Medulla oblongata (tissue), 1 donor: ENCODE results near the gene NR4A3.
"Not testable (repeated sequence)": the region's sequence is repeated elsewhere in the genome, so short reads cannot be mapped to it uniquely, and the experiment has no call there.

Experiments
- DNase-seq: peaks from one replicate; pipeline ENCODE4 v3.0.0-alpha.2; 2015; ENCODE audit errors: extremely low spot score

NR4A3 gene

GRCh38 chr9:99821396-99822108, at the start of gene NR4A3:
Gene NR4A3 (plus strand): TSS chr9:99821885. CDS start chr9:99828043, 6,158 bp downstream.
- peak; percentile 98 for DNase-seq

- no peak for DNase-seq
Measured at GRCh38 chr9:99773468-99774138, 48.1 kb upstream of the NR4A3 start.

- no peak for DNase-seq
Measured at GRCh38 chr9:99778308-99778707, 43.4 kb upstream of the NR4A3 start.

GRCh38 chr9:99778836-99779235, 42.8 kb upstream of the NR4A3 start:
- no peak for DNase-seq

- DNase-seq: no peak
Measured at GRCh38 chr9:99779277-99779676, 42.4 kb upstream of the NR4A3 start.

GRCh38 chr9:99782349-99782748, 39.3 kb upstream of the NR4A3 start:
- not testable (repeated sequence) for DNase-seq

GRCh38 chr9:99782962-99783718, 38.5 kb upstream of the NR4A3 start:
- DNase-seq: no peak

GRCh38 chr9:99783799-99784198, 37.9 kb upstream of the NR4A3 start:
- DNase-seq: no peak

GRCh38 chr9:99785010-99785590, 36.6 kb upstream of the NR4A3 start:
- no peak for DNase-seq

GRCh38 chr9:99787556-99787955, 34.1 kb upstream of the NR4A3 start:
- DNase-seq: no peak

GRCh38 chr9:99793528-99793927, 28.2 kb upstream of the NR4A3 start:
- DNase-seq: no peak

- DNase-seq: no peak
Measured at GRCh38 chr9:99796231-99796630, 25.5 kb upstream of the NR4A3 start.

GRCh38 chr9:99801775-99802174, 19.9 kb upstream of the NR4A3 start:
- DNase-seq: no peak

- no peak for DNase-seq
Measured at GRCh38 chr9:99803694-99804093, 18.0 kb upstream of the NR4A3 start.

- DNase-seq: peak; percentile 93
Measured at GRCh38 chr9:99807276-99807852, 14.3 kb upstream of the NR4A3 start.

GRCh38 chr9:99807956-99808355, 13.7 kb upstream of the NR4A3 start:
- no peak for DNase-seq

GRCh38 chr9:99808454-99808853, 13.2 kb upstream of the NR4A3 start:
- no peak for DNase-seq

- DNase-seq: no peak
Measured at GRCh38 chr9:99809586-99810319, 11.9 kb upstream of the NR4A3 start.

- no peak for DNase-seq
Measured at GRCh38 chr9:99811172-99811571, 10.5 kb upstream of the NR4A3 start.

- no peak for DNase-seq
Measured at GRCh38 chr9:99811598-99812383, 9.9 kb upstream of the NR4A3 start.
